Skin of body (tissue), 2 donors: ENCODE measurements around the gene QKI. TPM values are rescaled to one million over a fixed set of nuclear protein-coding genes. Genes with fewer than 3 reads are reported as not detected.
"Not testable (repeated sequence)": the region's sequence is repeated elsewhere in the genome, so short reads cannot be mapped to it uniquely, and the experiment has no call there.

ENCODE experiments used
- DNase-seq: peaks from one replicate; lab custom pipeline; 2025; lab: John Stamatoyannopoulos, UW
- total RNA-seq: library from RNA; depleted of rRNA; stranded (reverse); fragments of >200 nt; gene quantifications from one replicate; pipeline ENCODE4 v1.2.3, GENCODE V29; 2014

The QKI gene
- total RNA-seq, 1 donor from 2014 or later: 152 TPM

- no peak for DNase-seq
Observed at GRCh38 chr6:163438298-163438939, 23.9 kb downstream of the QKI start.

GRCh38 chr6:163438940-163439335 is 24.4 kb downstream of the QKI start:
- DNase-seq: no peak

- DNase-seq: not testable (repeated sequence)
Observed at GRCh38 chr6:163439390-163439789, 24.9 kb downstream of the QKI start.

- no peak for DNase-seq
Observed at GRCh38 chr6:163439997-163440396, 25.5 kb downstream of the QKI start.

GRCh38 chr6:163442336-163442735 is 27.8 kb downstream of the QKI start:
- no peak for DNase-seq

GRCh38 chr6:163444077-163444476 is 29.6 kb downstream of the QKI start:
- DNase-seq: no peak

GRCh38 chr6:163446549-163446948 is 32.0 kb downstream of the QKI start:
- DNase-seq: no peak

GRCh38 chr6:163449076-163449475 is 34.6 kb downstream of the QKI start:
- no peak for DNase-seq

- DNase-seq: no peak
Observed at GRCh38 chr6:163454425-163454824, 39.9 kb downstream of the QKI start.

- DNase-seq: no peak
Observed at GRCh38 chr6:163455552-163455951, 41.0 kb downstream of the QKI start.

- DNase-seq: no peak
Observed at GRCh38 chr6:163457637-163458561, 43.4 kb downstream of the QKI start.

GRCh38 chr6:163459007-163459406 is 44.5 kb downstream of the QKI start:
- DNase-seq: no peak

GRCh38 chr6:163459536-163459935 is 45.0 kb downstream of the QKI start:
- DNase-seq: no peak

GRCh38 chr6:163460307-163460782 is 45.8 kb downstream of the QKI start:
- DNase-seq: no peak

- no peak for DNase-seq
Observed at GRCh38 chr6:163461696-163462095, 47.2 kb downstream of the QKI start.

GRCh38 chr6:163463180-163463579 is 48.7 kb downstream of the QKI start:
- DNase-seq: no peak

- no peak for DNase-seq
Observed at GRCh38 chr6:163463795-163464194, 49.3 kb downstream of the QKI start.

GRCh38 chr6:163466839-163467390 is 52.4 kb downstream of the QKI start:
- DNase-seq: no peak

- DNase-seq: no peak
Observed at GRCh38 chr6:163468738-163469137, 54.2 kb downstream of the QKI start.

GRCh38 chr6:163469459-163469985 is 55.0 kb downstream of the QKI start:
- no peak for DNase-seq

GRCh38 chr6:163470611-163471010 is 56.1 kb downstream of the QKI start:
- no peak for DNase-seq

GRCh38 chr6:163474581-163474980 is 60.1 kb downstream of the QKI start:
- no peak for DNase-seq
